Thyroid gland (tissue), 4 donors: ENCODE data around the gene MYL3. TPM values are rescaled to one million over a fixed set of nuclear protein-coding genes. Genes with fewer than 3 reads are reported as not detected.

Experiments used
- DNase-seq, 2 donors: peaks; one replicate each; pipeline ENCODE4 v3.0.0-alpha.2; 2019
- H3K27ac ChIP-seq, 3 donors: fragments of 200-600 bp; sonication (generic); 1 replicate in 2 of 3; 2 replicates in 1 of 3; pipeline ENCODE4 v1.5.1; 2016 to 2019; ENCODE audit warnings: mild to moderate bottlenecking in 1 of 3, moderate library complexity in 1 of 3
- H3K27me3 ChIP-seq: fragments of 200-600 bp; sonication (generic); one replicate; pipeline ENCODE4 v1.5.1; 2019
- H3K36me3 ChIP-seq, 2 donors: fragments of 200-600 bp; sonication (generic); one replicate each; pipeline ENCODE4 v1.5.1; 2016 to 2019
- H3K4me1 ChIP-seq, 2 donors: fragments of 200-600 bp; sonication (generic); one replicate each; pipeline ENCODE4 v1.5.1; 2017 to 2019
- H3K4me3 ChIP-seq, 3 donors: fragments of 200-600 bp; sonication (generic); replicated peaks in 1 of 3; 1 replicate in 2 of 3; 2 replicates in 1 of 3; pipeline ENCODE4 v1.5.1; 2016; ENCODE audit warnings: mild to moderate bottlenecking in 1 of 3
- H3K9me3 ChIP-seq: fragments of 200-600 bp; sonication (generic); one replicate; pipeline ENCODE4 v1.5.1; 2017
- POLR2A ChIP-seq, 2 donors: fragments of 450-650 bp; IDR thresholded peaks; one replicate each; pipeline ENCODE4 v1.6.1; 2017; ENCODE audit warnings: antibody characterized with exemption in 2 of 2, mild to moderate bottlenecking in 2 of 2, moderate library complexity in 1 of 2
- WGBS, 2 donors: methylation state at CpG; one replicate each; pipeline ENCODE4 v1.1.5; 2017; 5-methylcytosine and 5-hydroxymethylcytosine counted together
- intact Hi-C: fragments of 100-400 bp; cut with DNase I; formaldehyde crosslinking; loops from one replicate; pipeline ENCODE4 v1.15.1; 2023
- total RNA-seq, 4 donors: library from RNA; depleted of rRNA; stranded (reverse); fragments of >200 nt; gene quantifications; one replicate each; pipeline ENCODE4 v1.2.3, GENCODE V29; 2016
- TF ChIP-seq, protein P1 (sequence below), 6 experiments: fragments of 200-600 bp in 3 of 6; fragments of 450-650 bp in 3 of 6; sonication (generic) in 3 of 6; IDR thresholded peaks; one replicate each; pipeline ENCODE4 v1.5.1; 2016 to 2019; ENCODE audit warnings: antibody characterized with exemption in 6 of 6, mild to moderate bottlenecking in 2 of 6, inconsistent platforms in 1 of 6, moderate library complexity in 1 of 6

Gene MYL3
- total RNA-seq, 4 donors from 2014 or later: 1.8 to 2.8 TPM; not detected in 2

DNA sequence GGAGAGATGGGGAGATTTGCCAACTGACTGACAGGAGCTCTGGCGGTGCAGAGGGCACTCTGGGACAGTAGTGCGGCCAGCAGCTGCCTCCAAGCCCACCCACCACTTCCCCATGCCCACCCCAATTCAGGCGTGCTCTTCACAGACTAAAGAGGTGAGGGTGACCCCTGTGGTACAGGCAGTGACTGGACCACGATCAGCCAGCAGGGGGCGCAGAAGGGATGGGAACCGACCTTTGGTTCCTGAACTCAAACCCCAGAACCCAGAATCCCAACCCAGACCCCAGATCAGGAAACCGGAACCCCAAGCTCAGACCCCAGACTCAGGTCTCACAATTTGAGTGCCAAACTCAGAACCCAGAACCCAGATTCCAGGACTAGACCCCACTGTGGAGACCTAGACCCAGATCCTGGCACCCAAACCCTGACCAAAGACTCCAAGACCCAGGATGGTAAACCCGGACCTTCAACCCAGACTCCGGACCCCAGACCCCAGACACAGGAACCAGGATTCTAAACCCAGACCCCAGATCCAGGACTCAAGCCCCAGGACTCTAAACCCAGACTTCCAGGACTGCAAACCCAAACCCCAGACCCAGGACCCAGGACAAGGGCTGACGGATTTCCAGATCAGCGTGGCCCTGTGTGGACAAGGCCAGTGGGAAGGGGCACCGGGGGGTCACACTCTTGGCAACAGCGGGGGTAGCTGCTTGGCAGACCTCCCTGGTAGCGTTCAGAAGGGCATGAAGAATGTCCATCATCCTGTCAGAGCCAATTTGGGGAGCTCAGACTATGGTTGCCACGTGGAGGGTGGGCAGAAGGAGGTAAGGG is 3.7 kb upstream of the MYL3 start:
- no peak for TF ChIP-seq POLR2A (IDR thresholded peaks at IDR 0.05)
- TF ChIP-seq, protein P1, sequence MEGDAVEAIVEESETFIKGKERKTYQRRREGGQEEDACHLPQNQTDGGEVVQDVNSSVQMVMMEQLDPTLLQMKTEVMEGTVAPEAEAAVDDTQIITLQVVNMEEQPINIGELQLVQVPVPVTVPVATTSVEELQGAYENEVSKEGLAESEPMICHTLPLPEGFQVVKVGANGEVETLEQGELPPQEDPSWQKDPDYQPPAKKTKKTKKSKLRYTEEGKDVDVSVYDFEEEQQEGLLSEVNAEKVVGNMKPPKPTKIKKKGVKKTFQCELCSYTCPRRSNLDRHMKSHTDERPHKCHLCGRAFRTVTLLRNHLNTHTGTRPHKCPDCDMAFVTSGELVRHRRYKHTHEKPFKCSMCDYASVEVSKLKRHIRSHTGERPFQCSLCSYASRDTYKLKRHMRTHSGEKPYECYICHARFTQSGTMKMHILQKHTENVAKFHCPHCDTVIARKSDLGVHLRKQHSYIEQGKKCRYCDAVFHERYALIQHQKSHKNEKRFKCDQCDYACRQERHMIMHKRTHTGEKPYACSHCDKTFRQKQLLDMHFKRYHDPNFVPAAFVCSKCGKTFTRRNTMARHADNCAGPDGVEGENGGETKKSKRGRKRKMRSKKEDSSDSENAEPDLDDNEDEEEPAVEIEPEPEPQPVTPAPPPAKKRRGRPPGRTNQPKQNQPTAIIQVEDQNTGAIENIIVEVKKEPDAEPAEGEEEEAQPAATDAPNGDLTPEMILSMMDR (IDR thresholded peaks at IDR 0.05): peak; percentile 72 to 92 (median 84)
- H3K27me3 ChIP-seq: no peaks in the 10 kb centered on the region
- no peak overlapping the region for H3K4me3 ChIP-seq
- peak; percentile 77 to 81 for DNase-seq
- no peaks in the 10 kb centered on the region for H3K9me3 ChIP-seq
- intact Hi-C loops: loop anchor here (2.0 to 10.0 kb wide), 4 partner anchors 28 to 162 kb away; partner anchors contain the start of gene TMIE
- H3K36me3 ChIP-seq: no peaks in the 10 kb centered on the region
- H3K27ac ChIP-seq: peak overlapping the region in 1 of 3 donors; percentile 37
- peaks cover 10 to 29% of the 10 kb centered on the region in 2 donors for H3K4me1 ChIP-seq
- WGBS, 2 donors: 39 to 50% methylated on average over 11 to 12 of the region's 15 CpGs

DNA sequence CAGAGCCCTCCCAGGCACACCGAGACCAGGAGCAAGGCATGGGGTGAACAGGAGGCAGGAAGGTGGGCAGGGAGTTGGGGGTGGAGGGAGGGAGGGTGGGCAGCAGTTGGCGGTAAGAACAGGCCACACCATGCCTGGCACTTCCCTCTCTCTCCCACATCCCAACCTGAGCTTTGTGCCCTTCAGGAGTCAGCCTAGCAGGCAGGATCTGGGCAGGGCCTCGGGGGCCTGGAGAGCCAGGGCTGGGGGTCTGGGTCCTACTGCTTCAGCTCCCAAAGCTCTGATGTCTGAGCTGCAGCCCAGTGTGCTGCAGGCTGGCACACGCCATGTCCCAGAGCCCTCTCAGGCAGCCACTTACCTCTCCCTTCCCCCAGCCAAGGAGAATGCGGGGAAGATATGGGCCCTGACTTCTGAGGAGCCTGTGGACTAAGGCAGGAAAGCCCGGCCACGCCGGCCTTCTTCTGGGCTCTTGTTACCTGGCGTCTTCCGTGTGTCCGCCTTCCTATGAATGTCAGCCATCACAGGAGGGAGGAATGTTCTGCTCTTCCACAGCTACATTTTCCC is 2.9 kb upstream of the MYL3 start:
- no peak for DNase-seq
- Histone ChIP-seq H3K4me3 (no peak overlapping the region), H3K36me3 (no peaks in the 10 kb centered on the region), H3K27me3 (no peaks in the 10 kb centered on the region), H3K27ac (no peak overlapping the region), H3K9me3 (no peaks in the 10 kb centered on the region), H3K4me1 (peaks cover 10 to 25% of the 10 kb centered on the region in 2 donors)
- 79 to 83% methylated on average over 5 to 9 of the region's 11 CpGs for WGBS, 2 donors
- no peak for TF ChIP-seq POLR2A (IDR thresholded peaks at IDR 0.05)
- TF ChIP-seq, protein P1 (IDR thresholded peaks at IDR 0.05): no peak
- intact Hi-C loops: loop anchor here (2.0 to 10.0 kb wide), 4 partner anchors 29 to 161 kb away; partner anchors contain the start of gene TMIE

DNA sequence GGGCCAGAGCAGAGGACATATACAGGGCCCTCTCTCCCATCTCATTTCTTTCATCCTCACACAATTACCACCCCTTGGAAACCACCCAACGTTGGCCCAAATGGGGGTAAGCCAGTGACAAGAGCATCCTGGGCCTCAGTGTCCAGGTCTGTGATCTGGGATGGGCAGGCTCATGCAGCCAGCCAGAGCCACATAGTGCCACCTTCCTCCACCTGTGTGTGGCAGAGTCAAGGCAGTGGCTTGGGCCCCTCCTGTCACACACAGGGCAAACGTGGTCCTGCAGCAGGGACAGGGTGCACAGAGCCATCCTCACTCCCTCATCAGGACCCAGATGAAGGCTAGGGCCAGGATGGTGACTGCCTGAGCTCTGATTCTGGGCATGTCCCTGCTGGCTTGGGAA is 2.3 kb upstream of the MYL3 start:
- 57 to 67% methylated on average over 1 of the region's 2 CpGs for WGBS, 2 donors
- DNase-seq: no peak
- no peak overlapping the region for H3K4me3 ChIP-seq
- no peaks in the 10 kb centered on the region for H3K36me3 ChIP-seq
- peaks cover 10 to 25% of the 10 kb centered on the region in 2 donors for H3K4me1 ChIP-seq
- no peaks in the 10 kb centered on the region for H3K27me3 ChIP-seq
- no peaks in the 10 kb centered on the region for H3K9me3 ChIP-seq
- H3K27ac ChIP-seq: no peak overlapping the region
- intact Hi-C loops: loop anchor here (5.0 to 10.0 kb wide), 3 partner anchors 42 to 161 kb away; partner anchors contain the start of gene TMIE
- TF ChIP-seq, protein P1 (IDR thresholded peaks at IDR 0.05): no peak
- TF ChIP-seq POLR2A (IDR thresholded peaks at IDR 0.05): no peak

DNA sequence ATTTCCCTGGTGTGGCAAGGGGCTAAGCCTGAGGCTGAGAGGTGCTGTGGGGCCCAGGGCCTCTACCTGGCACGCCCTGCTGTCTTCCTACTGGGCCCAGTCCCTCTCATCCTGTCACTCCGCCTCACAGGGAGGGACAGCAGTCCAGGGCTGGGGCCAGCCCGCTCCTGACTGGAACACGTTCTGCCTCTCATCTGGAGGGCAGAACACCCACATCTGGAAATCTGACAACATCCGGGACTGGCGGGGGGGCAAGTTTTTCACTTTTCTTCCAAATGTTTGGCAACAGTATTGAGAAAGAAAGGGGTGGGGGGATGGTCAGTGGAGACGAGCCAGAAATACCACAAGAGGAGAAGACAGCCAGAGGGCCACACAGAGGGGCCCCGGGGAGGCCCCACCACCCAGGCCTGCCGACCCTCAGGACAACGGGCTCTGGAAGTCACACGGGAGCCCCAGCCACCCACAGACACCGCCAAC is 1.8 kb upstream of the MYL3 start:
- 60 to 76% methylated on average over 8 to 12 of the region's 12 CpGs for WGBS, 2 donors
- TF ChIP-seq, protein P1 (IDR thresholded peaks at IDR 0.05): no peak
- TF ChIP-seq POLR2A (IDR thresholded peaks at IDR 0.05): no peak
- intact Hi-C loops: loop anchor here (5.0 to 10.0 kb wide), 3 partner anchors 42 to 160 kb away; partner anchors contain the start of gene TMIE
- Histone ChIP-seq H3K9me3 (no peaks in the 10 kb centered on the region), H3K27ac (no peak overlapping the region), H3K4me3 (no peak overlapping the region), H3K36me3 (no peaks in the 10 kb centered on the region), H3K27me3 (no peaks in the 10 kb centered on the region), H3K4me1 (peaks cover 10 to 25% of the 10 kb centered on the region in 2 donors)
- DNase-seq: no peak
